ENCODE measurements around the gene TTC9B. TPM values are rescaled to one million over a fixed set of nuclear protein-coding genes. Genes with fewer than 3 reads are reported as not detected.

Gene TTC9B
- total and polyA plus RNA-seq, 2 experiments from 2014 or later, result not detected

DNA sequence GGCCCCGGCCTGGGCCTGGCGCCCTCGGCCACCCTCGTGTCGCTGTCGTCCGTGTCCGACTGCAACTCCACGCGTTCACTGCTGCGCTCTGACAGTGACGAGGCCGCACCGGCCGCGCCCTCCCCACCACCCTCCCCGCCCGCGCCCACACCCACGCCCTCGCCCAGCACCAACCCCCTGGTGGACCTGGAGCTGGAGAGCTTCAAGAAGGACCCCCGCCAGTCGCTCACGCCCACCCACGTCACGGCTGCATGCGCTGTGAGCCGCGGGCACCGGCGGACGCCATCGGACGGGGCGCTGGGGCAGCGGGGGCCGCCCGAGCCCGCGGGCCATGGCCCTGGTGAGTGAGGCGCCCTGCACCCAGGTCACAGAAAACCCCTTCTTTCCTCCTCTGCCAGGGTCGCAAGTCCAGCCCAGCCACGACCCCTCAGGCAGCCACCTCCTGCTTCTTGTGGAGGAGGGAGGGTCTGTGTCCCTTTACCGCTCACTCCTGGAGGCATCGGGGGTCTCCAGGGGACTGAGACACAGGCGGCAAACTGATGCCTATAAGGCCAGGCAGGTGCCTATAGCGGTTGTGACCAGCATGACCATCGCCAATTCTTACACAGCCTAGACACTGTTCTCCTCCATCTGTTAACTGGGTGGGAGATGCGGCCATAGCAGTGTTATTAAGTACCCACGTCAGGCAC, 4.2 kb downstream of the TTC9B start:
- Histone ChIP-seq H3K27me3 (replicated peaks; ENCODE audit: insufficient read depth) (peaks cover 20% of the 10 kb centered on the region), H3K9me2 (ENCODE audit: insufficient read depth) (no peaks in the 10 kb centered on the region), H3F3A (ENCODE audit: insufficient read depth) (0 out of 2 replicates have a peak, but pooled peaks cover 5% of the 10 kb centered on the region), H4K20me1 (ENCODE audit: insufficient read depth) (no peaks in the 10 kb centered on the region), H3K36me3 (ENCODE audit: low read depth) (no peaks in the 10 kb centered on the region; the same call in 1 of the 2 replicates), H3K4me1 (ENCODE audit: insufficient read depth) (no peaks in the 10 kb centered on the region), H3K9ac (no peak overlapping the region), H3K79me2 (ENCODE audit: insufficient read depth) (no peaks in the 10 kb centered on the region), H3K4me3 (no peak overlapping the region), H3K27ac (no peak overlapping the region), H3K4me2 (ENCODE audit: unreplicated experiment) (no peak overlapping the region), H3K9me3 (ENCODE audit: low read depth) (no peaks in the 10 kb centered on the region), H2AFZ (no peak overlapping the region)
- in situ Hi-C loops (cut with MboI), result no loop called here
- TF ChIP-seq EZH2phosphoT487 (IDR thresholded peaks at IDR 0.05; ENCODE audit: insufficient read depth, low read depth) (no peak), EZH2 (IDR thresholded peaks at IDR 0.05; ENCODE audit: insufficient read depth, poor library complexity, severe bottlenecking) (no peak)
- DNase-seq, result no peak
- 82 to 93% methylated on average over 9 to 50 of the region's 50 CpGs for WGBS, 2 experiments (ENCODE audit: low coverage in 1 of 2, low lambda C conversion rate in 2 of 2, missing lambda C conversion rate in 2 of 2)

DNA sequence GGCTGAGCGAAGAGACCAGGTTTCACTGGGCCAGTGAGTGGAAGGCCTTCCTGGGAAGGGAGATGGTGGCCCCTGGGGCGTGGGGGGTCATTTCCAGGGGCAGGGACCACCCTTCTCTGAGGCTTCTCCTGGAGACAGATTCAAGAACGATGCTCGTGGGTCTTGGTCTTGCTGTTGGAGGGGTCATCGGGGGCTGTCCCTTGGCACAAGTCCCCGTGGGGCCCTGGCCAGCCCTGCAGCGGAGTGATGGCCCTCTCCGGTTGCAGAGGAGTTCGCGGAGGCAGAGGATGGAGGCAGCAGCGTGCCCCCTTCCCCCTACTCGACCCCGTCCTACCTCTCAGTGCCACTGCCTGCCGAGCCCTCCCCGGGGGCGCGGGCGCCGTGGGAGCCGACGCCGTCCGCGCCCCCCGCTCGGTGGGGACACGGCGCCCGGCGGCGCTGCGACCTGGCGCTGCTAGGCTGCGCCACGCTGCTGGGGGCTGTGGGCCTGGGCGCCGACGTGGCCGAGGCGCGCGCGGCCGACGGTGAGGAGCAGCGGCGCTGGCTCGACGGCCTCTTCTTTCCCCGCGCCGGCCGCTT, 4.8 kb downstream of the TTC9B start:
- 91 to 92% methylated on average over 10 to 53 of the region's 53 CpGs for WGBS, 2 experiments (ENCODE audit: low coverage in 1 of 2, low lambda C conversion rate in 2 of 2, missing lambda C conversion rate in 2 of 2)
- Histone ChIP-seq H3K27ac (no peak overlapping the region), H3K36me3 (ENCODE audit: low read depth) (no peaks in the 10 kb centered on the region; the same call in 1 of the 2 replicates), H4K20me1 (ENCODE audit: insufficient read depth) (no peaks in the 10 kb centered on the region), H3K4me3 (no peak overlapping the region), H3K4me1 (ENCODE audit: insufficient read depth) (no peaks in the 10 kb centered on the region), H3K9me3 (ENCODE audit: low read depth) (no peaks in the 10 kb centered on the region), H3K27me3 (replicated peaks; ENCODE audit: insufficient read depth) (peaks cover 20% of the 10 kb centered on the region), H3K9ac (no peak overlapping the region), H2AFZ (no peak overlapping the region), H3K4me2 (ENCODE audit: unreplicated experiment) (no peak overlapping the region), H3K9me2 (ENCODE audit: insufficient read depth) (no peaks in the 10 kb centered on the region), H3F3A (ENCODE audit: insufficient read depth) (no peaks in the 10 kb centered on the region), H3K79me2 (ENCODE audit: insufficient read depth) (no peaks in the 10 kb centered on the region)
- no peak for DNase-seq
- TF ChIP-seq EZH2 (IDR thresholded peaks at IDR 0.05; ENCODE audit: insufficient read depth, poor library complexity, severe bottlenecking) (no peak), EZH2phosphoT487 (IDR thresholded peaks at IDR 0.05; ENCODE audit: insufficient read depth, low read depth) (no peak)
- in situ Hi-C loops (cut with MboI), result no loop called here

DNA sequence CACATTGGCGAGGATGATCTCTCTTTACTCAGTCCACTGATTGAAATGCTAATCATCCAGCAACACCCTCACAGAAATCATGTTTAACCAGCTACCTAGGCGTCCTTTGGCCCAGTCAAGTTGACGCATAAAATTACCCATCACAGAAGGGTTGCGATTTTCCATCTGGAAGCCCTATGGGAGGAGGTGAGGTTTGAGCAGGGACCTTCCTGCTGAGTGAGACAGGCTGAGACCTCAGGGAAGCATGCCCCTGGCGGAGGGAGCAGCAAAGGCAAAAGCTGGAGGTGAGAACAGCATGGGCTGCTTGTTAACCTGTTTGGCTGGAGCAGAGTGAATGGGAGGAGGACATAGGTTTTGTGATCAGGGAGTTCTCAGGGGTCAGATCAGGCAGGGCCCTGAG, 7.3 kb downstream of the TTC9B start:
- no peaks in the 10 kb centered on the region for H3K9me3 ChIP-seq (ENCODE audit: low read depth)
- H3K9me2 ChIP-seq (ENCODE audit: insufficient read depth), result no peaks in the 10 kb centered on the region
- no peak overlapping the region for H3K27ac ChIP-seq
- no peak overlapping the region for H3K9ac ChIP-seq
- no peaks in the 10 kb centered on the region for H3K4me1 ChIP-seq (ENCODE audit: insufficient read depth)
- no peaks in the 10 kb centered on the region for H3F3A ChIP-seq (ENCODE audit: insufficient read depth)
- in situ Hi-C loops (cut with MboI), result no loop called here
- no peak for DNase-seq
- H3K79me2 ChIP-seq (ENCODE audit: insufficient read depth), result no peaks in the 10 kb centered on the region
- peaks cover 3% of the 10 kb centered on the region; the same call in 1 of the 2 replicates for H3K27me3 ChIP-seq (replicated peaks; ENCODE audit: insufficient read depth)
- no peaks in the 10 kb centered on the region; the same call in 1 of the 2 replicates for H4K20me1 ChIP-seq (ENCODE audit: insufficient read depth)
- no peaks in the 10 kb centered on the region; the same call in 1 of the 2 replicates for H3K36me3 ChIP-seq (ENCODE audit: low read depth)
- no peak overlapping the region for H3K4me3 ChIP-seq
- no peak for TF ChIP-seq EZH2 (IDR thresholded peaks at IDR 0.05; ENCODE audit: insufficient read depth, poor library complexity, severe bottlenecking)
- TF ChIP-seq EZH2phosphoT487 (IDR thresholded peaks at IDR 0.05; ENCODE audit: insufficient read depth, low read depth), result no peak
- H2AFZ ChIP-seq, result no peak overlapping the region
- H3K4me2 ChIP-seq (ENCODE audit: unreplicated experiment), result no peak overlapping the region
- whole genome bisulfite sequencing, 2 experiments (ENCODE audit: low coverage in 1 of 2, low lambda C conversion rate in 2 of 2, missing lambda C conversion rate in 2 of 2), result 89 to 91% methylated on average over 5 of the region's 5 CpGs

DNA sequence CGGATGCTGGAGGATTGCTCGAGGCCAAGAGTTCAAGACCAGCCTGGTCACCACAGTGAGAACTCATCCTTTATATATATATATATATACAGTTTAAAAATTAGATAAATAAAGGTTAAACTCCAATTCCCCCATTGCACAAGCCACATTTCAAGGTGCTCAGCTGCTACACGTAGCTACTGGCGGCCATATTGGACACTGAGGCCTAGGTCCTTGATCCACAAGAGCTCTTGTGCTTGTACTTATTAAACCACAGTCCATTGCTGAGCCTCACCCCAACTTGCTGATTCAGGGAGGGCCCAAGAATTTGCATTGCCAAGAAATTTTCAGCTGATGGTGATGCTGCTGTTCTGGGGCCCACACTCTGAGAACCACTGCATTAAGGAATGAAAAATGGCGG, 9.6 kb downstream of the TTC9B start:
- Histone ChIP-seq H3K4me1 (ENCODE audit: insufficient read depth) (no peaks in the 10 kb centered on the region), H3K9ac (no peak overlapping the region), H3K27ac (no peak overlapping the region), H3K9me2 (ENCODE audit: insufficient read depth) (no peaks in the 10 kb centered on the region), H3K9me3 (ENCODE audit: low read depth) (no peaks in the 10 kb centered on the region), H3K4me2 (ENCODE audit: unreplicated experiment) (no peak overlapping the region), H3K79me2 (ENCODE audit: insufficient read depth) (no peaks in the 10 kb centered on the region), H4K20me1 (ENCODE audit: insufficient read depth) (no peaks in the 10 kb centered on the region; the same call in 1 of the 2 replicates), H3K4me3 (no peak overlapping the region), H3K27me3 (replicated peaks; ENCODE audit: insufficient read depth) (no peaks in the 10 kb centered on the region), H3F3A (ENCODE audit: insufficient read depth) (no peaks in the 10 kb centered on the region), H2AFZ (no peak overlapping the region), H3K36me3 (ENCODE audit: low read depth) (no peaks in the 10 kb centered on the region; the same call in 1 of the 2 replicates)
- no peak for DNase-seq
- in situ Hi-C loops (cut with MboI), result no loop called here
- WGBS, 2 experiments (ENCODE audit: low coverage in 1 of 2, low lambda C conversion rate in 2 of 2, missing lambda C conversion rate in 2 of 2), result 95 to 97% methylated on average over 5 of the region's 5 CpGs
- no peak for TF ChIP-seq EZH2 (IDR thresholded peaks at IDR 0.05; ENCODE audit: insufficient read depth, poor library complexity, severe bottlenecking)
- no peak for TF ChIP-seq EZH2phosphoT487 (IDR thresholded peaks at IDR 0.05; ENCODE audit: insufficient read depth, low read depth)
